ENCODE data around the gene LAP3. TPM values are rescaled to one million over a fixed set of nuclear protein-coding genes. Genes with fewer than 3 reads are reported as not detected.
A peak's percentile ranks its signal among the peaks of the same experiment; 100 is the strongest.
"Not testable (repeated sequence)": the region's sequence is repeated elsewhere in the genome, so short reads cannot be mapped to it uniquely, and the experiment has no call there.

LAP3 gene
- total RNA-seq, 1 donor from 2014 or later, result 52.7 TPM

DNA sequence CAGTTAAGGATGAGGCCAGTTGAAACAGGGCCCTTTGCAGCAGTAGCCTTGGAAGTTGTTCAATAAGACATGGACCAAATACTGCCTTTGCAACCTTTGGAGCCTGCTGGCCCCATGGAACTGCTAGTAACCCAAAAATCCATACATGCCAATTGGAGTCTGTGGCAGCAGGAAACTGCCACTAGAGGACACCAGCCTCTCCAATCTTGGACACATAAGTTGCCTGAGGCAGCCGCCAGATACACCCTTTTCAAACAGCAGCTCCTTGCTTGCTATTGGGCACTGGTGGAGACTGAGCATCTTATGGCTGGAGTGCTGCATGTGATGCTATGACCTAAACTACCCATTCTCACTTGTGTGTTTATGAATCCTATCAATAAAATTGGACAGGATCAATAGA, 14.8 kb upstream of the LAP3 start:
- DNase-seq, result no peak
- Histone ChIP-seq H3K27me3 (ENCODE audit: low read depth) (peaks cover 10% of the 10 kb centered on the region), H3K4me1 (no peaks in the 10 kb centered on the region), H3K36me3 (no peaks in the 10 kb centered on the region), H3K27ac (replicated peaks) (no peak overlapping the region), H3K9me3 (replicated peaks) (no peaks in the 10 kb centered on the region), H3K4me3 (no peak overlapping the region)
- intact Hi-C loops (cut with micrococcal nuclease), result no loop called here
- TF ChIP-seq, protein P1, sequence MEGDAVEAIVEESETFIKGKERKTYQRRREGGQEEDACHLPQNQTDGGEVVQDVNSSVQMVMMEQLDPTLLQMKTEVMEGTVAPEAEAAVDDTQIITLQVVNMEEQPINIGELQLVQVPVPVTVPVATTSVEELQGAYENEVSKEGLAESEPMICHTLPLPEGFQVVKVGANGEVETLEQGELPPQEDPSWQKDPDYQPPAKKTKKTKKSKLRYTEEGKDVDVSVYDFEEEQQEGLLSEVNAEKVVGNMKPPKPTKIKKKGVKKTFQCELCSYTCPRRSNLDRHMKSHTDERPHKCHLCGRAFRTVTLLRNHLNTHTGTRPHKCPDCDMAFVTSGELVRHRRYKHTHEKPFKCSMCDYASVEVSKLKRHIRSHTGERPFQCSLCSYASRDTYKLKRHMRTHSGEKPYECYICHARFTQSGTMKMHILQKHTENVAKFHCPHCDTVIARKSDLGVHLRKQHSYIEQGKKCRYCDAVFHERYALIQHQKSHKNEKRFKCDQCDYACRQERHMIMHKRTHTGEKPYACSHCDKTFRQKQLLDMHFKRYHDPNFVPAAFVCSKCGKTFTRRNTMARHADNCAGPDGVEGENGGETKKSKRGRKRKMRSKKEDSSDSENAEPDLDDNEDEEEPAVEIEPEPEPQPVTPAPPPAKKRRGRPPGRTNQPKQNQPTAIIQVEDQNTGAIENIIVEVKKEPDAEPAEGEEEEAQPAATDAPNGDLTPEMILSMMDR (IDR thresholded peaks at IDR 0.05; ENCODE audit: borderline replicate concordance), result peak; percentile 29

DNA sequence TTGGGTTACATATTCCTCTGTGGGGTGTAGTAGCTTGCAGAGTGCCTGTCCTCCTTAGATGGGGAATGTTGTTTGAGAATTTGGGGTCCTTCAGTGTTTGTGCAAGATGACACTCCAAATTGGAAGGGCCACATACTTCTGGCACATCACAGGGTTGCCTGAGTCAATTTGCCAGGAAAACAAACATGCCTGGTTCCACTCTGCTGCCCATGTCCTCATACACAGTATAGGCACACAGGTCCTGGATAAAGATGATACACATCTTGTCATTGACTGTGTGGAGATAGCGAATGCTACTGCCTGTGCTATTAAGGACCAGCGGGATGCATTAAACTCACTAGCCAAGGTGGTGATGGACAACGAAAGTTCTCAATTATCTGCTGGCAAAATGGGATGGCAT, 11.2 kb upstream of the LAP3 start:
- Histone ChIP-seq H3K4me1 (no peaks in the 10 kb centered on the region), H3K27me3 (ENCODE audit: low read depth) (no peaks in the 10 kb centered on the region), H3K27ac (replicated peaks) (no peak overlapping the region), H3K36me3 (no peaks in the 10 kb centered on the region), H3K4me3 (no peak overlapping the region), H3K9me3 (replicated peaks) (no peaks in the 10 kb centered on the region)
- intact Hi-C loops (cut with micrococcal nuclease), result no loop called here
- TF ChIP-seq, protein P1 (IDR thresholded peaks at IDR 0.05; ENCODE audit: borderline replicate concordance), result no peak
- DNase-seq, result no peak

DNA sequence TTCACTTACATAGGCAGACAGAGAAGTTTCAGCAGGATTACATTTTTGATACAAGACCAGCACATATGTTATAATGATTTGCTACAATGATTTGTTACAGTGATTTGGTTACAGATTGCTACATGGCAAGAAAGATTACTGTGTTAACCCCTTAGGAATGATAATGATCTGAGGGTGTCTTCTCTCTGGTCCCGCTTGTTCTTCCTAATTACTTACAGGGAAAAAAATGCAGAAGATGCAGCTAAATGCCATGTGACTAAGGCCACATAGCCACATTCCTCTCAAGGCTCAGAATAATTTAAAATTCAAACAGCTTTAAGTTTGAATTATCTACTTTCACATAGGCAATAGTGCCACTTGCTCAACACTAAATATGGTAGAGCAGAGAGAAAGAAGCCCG, 9.7 kb upstream of the LAP3 start:
- no peak overlapping the region for H3K4me3 ChIP-seq
- DNase-seq, result no peak
- no peaks in the 10 kb centered on the region for H3K4me1 ChIP-seq
- H3K27ac ChIP-seq (replicated peaks), result no peak overlapping the region
- TF ChIP-seq, protein P1 (IDR thresholded peaks at IDR 0.05; ENCODE audit: borderline replicate concordance), result no peak
- H3K9me3 ChIP-seq (replicated peaks), result no peaks in the 10 kb centered on the region
- intact Hi-C loops (cut with micrococcal nuclease), result no loop called here
- H3K27me3 ChIP-seq (ENCODE audit: low read depth), result no peaks in the 10 kb centered on the region
- H3K36me3 ChIP-seq, result no peaks in the 10 kb centered on the region

DNA sequence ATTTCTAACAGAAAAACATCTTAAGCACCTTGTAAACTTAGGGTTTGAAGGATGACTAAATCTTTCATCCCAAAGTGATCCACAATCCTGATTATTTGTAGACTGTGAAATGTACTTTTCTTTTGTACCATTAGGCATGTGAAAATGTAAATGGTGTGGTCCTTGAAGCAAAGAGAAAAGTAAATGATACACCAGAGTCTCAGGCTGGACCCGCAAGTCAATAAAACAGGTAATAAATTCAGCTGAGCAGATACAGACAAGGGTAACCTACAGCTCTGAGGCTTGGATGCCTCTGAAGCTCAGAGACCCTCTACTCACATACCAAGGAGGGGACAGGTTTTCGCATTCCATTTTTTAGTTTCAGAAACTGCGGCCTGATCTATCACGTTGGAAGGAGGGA, 2.8 kb upstream of the LAP3 start:
- Histone ChIP-seq H3K27ac (replicated peaks) (no peak overlapping the region), H3K36me3 (no peaks in the 10 kb centered on the region), H3K4me1 (peaks cover 27% of the 10 kb centered on the region), H3K4me3 (no peak overlapping the region), H3K27me3 (ENCODE audit: low read depth) (no peaks in the 10 kb centered on the region), H3K9me3 (replicated peaks) (no peaks in the 10 kb centered on the region)
- TF ChIP-seq, protein P1 (IDR thresholded peaks at IDR 0.05; ENCODE audit: borderline replicate concordance), result no peak
- no peak for DNase-seq
- intact Hi-C loops (cut with micrococcal nuclease), result no loop called here

DNA sequence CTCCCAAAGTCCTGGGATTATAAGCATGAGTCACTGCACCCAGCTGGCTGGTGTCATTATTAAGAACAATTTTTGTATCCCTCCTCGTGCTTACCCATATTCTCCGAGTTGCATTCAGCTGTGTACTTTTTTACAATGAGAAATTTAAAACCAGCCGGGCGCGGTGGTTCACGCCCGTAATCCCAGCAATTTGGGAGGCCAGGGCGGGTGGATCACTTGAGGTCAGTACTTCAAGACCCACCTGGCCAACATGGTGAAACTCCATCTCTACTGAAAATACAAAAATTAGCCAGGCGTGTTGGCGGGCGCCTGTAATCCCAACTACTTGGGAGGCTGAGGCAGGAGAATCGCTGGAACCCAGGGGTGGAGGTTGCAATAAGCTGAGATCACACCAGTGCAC, 1.8 kb upstream of the LAP3 start:
- H3K27me3 ChIP-seq (ENCODE audit: low read depth); intact Hi-C loops (cut with micrococcal nuclease): not testable (repeated sequence)

DNA sequence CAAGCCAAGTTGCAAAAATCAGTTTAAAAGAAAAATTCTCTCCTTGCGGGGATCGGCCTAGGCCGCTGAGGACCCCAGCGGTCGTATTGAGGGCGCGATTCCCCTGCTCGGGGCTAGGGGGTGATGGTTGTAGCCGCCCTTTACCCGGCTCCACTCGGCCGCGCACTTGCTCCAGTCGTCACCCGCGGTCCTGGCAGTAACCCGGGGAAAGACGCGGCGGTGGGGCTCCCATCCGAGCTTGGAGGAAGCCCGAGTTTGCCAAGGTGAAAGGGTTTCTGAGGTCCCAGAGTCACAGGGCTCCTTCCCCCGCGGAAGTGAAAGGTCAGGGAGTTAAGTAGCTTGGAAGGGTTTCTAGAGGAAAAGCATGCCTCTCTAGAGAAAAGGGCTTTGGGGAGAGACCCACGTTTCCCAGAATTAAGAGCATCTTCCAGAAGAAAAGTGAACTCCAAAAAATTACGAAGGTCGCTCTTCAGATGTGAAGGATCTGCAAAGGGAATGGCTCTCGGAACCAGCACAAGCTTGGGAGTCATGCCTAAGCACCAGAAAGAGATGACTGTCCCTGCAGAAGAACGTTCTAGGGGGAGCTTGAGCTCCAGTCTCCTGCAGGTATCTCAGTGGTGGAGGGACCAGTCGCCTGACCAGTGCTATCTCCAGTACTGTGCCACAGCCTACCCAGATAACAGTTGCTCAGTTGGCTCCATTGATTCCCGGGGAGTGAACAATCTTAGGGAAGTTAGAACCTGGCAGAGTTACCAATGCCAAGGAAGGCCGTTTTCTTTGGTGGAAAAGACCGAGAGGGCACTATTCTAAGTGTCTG, 875 bp downstream of the LAP3 start:
- intact Hi-C loops (cut with micrococcal nuclease), result no loop called here
- H3K36me3 ChIP-seq, result peaks cover 25% of the 10 kb centered on the region
- peak overlapping the region; percentile 97 for H3K4me3 ChIP-seq
- no peaks in the 10 kb centered on the region for H3K9me3 ChIP-seq (replicated peaks)
- H3K4me1 ChIP-seq, result peaks cover 59% of the 10 kb centered on the region
- H3K27me3 ChIP-seq (ENCODE audit: low read depth), result no peaks in the 10 kb centered on the region
- TF ChIP-seq, protein P1 (IDR thresholded peaks at IDR 0.05; ENCODE audit: borderline replicate concordance), result no peak
- H3K27ac ChIP-seq (replicated peaks), result peak overlapping the region; percentile 98
- DNase-seq, result peak; percentile 42

More for the DNA sequence above, 1.8 kb upstream of the LAP3 start:
- H3K9me3 ChIP-seq (replicated peaks); H3K27ac ChIP-seq (replicated peaks); H3K36me3 ChIP-seq; DNase-seq; H3K4me3 ChIP-seq: not testable (repeated sequence)
- peaks cover 35% of the 10 kb centered on the region for H3K4me1 ChIP-seq

Measured in left ventricle myocardium inferior (tissue), 1 donor.